Measurements from ENCODE around the gene TBC1D22A.

TBC1D22A gene

DNA sequence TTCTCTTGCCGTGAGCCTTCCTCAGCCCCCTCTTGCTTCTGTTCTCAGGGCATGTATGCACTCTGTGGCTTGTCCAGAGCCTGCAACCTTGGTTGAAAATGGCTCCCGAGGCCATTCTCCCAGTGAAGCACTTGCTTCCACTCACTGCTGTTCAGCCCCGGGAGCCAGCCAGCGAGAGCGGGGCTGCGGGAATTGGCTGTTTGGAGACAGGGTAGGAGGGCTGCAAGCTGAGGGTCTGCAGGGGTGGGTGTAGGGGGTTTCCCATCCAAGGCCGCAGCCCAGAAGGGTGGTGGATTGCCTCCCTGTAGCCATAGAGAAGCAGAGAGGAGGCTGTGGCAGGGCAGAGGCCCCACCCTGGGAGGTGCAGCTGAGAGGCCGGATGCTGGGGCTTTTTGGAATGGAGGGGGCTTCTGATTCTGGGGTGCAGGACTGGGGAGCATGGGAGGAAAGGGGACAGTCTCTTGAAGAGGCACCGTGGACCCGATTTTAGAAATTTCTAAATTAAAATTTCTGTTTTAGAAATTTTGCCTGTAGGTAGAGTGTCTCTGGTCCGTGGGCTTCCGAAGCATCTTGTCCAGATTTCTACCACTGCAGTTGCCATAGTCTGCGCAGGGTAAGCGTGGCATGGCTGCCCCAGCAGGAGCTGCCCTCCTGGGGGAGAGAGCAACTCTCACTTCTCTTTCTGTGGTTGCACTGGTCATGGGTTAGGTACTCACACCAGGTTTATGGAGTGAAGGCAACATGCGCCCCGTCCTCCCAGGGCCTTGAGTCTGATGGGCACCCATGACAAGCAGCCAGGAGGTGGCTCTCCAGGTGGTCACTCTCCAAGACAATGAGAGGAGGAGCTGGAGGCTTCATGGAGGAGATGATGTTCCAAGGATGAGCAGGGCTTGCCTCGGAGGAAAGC lies 100.2 kb downstream of the TBC1D22A start:
- in situ Hi-C loops (cut with HindIII; ENCODE audit: low pct_unique_long_range_greater_than_20kb, low sequenced_read_pairs), result no loop called here
- no peak for TF ChIP-seq JUND (IDR thresholded peaks at IDR 0.05; ENCODE audit: low read depth)
- no peak for DNase-seq (ENCODE audit: low read depth in 1 of 2, low spot score in 1 of 2)

DNA sequence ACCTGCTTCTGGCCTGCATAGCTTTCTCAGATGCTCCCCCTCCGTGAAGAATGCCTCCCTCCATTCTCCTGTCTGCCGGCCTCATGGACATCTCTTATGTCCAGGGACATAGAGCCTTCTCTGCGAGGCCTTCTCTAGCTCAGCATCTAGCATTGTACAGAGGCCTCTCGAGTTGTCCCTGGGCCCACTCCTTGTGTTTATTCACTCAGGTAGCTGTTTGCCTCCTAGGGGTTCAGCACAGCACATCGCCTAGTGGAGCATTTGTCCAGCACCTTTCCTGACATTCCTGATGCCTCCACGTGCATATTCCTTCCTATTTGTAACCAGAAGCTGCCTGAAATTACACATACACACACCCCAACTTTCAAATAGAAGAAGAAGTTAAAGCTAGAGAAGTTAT lies 101.3 kb downstream of the TBC1D22A start:
- DNase-seq (ENCODE audit: low read depth in 1 of 2, low spot score in 1 of 2), result no peak
- TF ChIP-seq JUND (IDR thresholded peaks at IDR 0.05; ENCODE audit: low read depth), result no peak
- in situ Hi-C loops (cut with HindIII; ENCODE audit: low pct_unique_long_range_greater_than_20kb, low sequenced_read_pairs), result no loop called here

DNA sequence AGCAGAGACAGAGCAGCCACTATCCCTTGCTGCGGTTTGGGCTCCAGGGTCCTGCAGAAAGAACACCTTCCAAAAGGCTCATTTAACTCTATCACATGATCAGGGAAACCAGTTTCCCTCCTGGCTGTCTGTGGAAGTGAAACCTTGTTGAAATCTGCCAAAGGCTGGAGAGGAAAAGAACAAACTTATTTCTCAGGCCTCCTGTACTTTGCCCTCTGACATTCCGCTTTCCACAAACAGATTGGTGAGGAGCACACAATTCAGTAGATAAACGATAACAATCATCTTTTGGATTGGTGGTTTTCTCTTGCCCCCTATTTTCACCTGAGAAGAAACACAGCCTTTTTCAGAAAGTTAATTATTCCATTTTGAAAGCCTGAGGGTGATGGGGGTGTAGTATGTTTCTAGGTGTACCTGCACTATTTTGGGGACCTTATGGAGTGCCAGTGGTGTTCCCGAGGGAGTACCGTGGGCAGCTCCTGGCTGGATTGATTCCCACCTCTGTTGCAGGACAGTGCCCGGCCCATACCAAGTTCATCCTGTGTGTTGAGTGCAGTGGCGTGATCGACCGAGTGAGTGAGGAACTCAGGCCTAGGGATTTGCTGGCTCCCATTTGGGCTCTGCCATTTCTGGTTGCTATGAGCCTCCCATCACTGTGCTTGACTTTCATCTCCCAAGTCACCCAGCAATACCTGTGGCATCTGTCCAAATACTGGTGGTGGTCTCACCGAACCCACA lies 102.0 kb downstream of the TBC1D22A start:
- no peak for DNase-seq (ENCODE audit: low read depth in 1 of 2, low spot score in 1 of 2)
- in situ Hi-C loops (cut with HindIII; ENCODE audit: low pct_unique_long_range_greater_than_20kb, low sequenced_read_pairs), result no loop called here
- TF ChIP-seq JUND (IDR thresholded peaks at IDR 0.05; ENCODE audit: low read depth), result no peak

DNA sequence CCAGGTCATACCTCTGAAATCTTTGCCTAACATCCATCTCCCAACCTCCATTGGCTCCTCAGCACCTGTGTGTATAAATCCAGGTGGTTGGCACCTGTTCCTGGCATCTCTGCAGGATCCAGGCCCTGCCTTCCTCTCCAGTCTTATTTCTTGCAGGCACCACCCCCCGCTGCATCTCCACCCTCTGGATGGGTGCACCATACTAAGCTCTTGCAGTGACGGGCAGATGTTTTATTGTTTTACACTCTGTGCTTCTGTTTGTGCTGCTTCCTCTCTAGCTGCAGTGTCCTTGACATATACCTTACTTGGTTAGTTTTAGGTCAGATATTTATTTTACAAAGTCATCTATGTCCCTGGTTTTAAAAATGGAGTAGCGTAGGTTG lies 102.6 kb downstream of the TBC1D22A start:
- DNase-seq (ENCODE audit: low read depth in 1 of 2, low spot score in 1 of 2), result no peak
- no peak for TF ChIP-seq JUND (IDR thresholded peaks at IDR 0.05; ENCODE audit: low read depth)
- in situ Hi-C loops (cut with HindIII; ENCODE audit: low pct_unique_long_range_greater_than_20kb, low sequenced_read_pairs), result no loop called here

DNA sequence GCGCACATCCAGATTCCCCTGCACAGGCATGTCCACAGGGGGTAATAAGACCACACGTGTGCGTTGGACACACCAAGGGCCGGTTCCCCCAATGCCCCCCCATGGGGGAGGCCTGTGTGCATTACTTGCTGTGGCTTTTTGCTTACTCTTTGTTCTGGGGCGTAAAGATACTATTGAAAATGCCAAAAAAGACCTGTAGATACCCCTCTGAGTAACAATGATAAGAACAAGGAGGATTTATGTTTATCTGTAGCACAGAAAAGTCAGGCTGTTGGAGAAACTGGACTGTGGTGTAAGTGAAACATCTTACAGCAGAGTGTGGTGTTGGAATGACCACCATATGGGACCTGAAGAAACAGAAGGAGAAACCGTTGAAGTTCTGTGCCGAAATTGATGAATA lies 103.2 kb downstream of the TBC1D22A start:
- TF ChIP-seq JUND (IDR thresholded peaks at IDR 0.05; ENCODE audit: low read depth), result no peak
- no peak for DNase-seq (ENCODE audit: low read depth in 1 of 2, low spot score in 1 of 2)
- in situ Hi-C loops (cut with HindIII; ENCODE audit: low pct_unique_long_range_greater_than_20kb, low sequenced_read_pairs), result no loop called here

DNA sequence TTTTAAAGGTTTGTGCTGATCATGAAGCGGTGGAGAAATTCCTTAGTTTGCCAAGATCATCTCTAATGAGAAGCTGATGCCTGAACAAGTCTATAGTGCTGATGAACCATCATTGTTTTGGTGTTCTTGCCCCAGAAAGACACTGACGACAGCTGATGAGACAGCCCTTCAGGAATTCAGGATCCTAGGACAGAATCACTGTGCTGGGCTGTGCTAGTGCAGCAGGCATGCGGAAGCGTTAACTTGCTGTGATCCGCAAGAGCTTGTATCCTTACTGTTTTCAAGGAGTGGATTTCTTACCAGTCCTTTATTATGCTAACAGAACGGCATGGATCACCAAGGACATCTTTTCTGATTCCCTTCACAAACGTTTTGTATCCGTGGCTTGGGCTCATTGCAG lies 104.1 kb downstream of the TBC1D22A start:
- in situ Hi-C loops (cut with HindIII; ENCODE audit: low pct_unique_long_range_greater_than_20kb, low sequenced_read_pairs), result no loop called here
- no peak for TF ChIP-seq JUND (IDR thresholded peaks at IDR 0.05; ENCODE audit: low read depth)
- DNase-seq (ENCODE audit: low read depth in 1 of 2, low spot score in 1 of 2), result no peak

DNA sequence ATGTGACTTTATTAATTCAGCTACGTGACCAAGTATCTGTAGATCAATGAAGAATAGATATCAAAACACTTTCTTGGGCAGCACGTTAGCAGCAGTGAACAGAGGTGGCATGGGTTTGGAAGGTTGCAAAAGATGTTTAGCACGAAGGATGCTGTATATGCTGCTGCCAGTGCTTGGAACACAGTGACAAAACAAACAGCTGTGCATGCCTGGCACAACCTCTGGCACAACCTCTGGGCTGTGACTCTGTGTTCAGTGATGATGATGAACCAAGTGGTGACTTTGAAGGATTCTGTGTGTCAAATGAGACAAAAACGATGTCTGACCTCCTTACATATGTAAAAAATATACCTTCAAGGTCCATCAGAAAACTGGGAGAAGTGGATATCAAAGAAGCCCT lies 104.7 kb downstream of the TBC1D22A start:
- DNase-seq (ENCODE audit: low read depth in 1 of 2, low spot score in 1 of 2), result no peak
- no peak for TF ChIP-seq JUND (IDR thresholded peaks at IDR 0.05; ENCODE audit: low read depth)
- in situ Hi-C loops (cut with HindIII; ENCODE audit: low pct_unique_long_range_greater_than_20kb, low sequenced_read_pairs), result no loop called here

DNA sequence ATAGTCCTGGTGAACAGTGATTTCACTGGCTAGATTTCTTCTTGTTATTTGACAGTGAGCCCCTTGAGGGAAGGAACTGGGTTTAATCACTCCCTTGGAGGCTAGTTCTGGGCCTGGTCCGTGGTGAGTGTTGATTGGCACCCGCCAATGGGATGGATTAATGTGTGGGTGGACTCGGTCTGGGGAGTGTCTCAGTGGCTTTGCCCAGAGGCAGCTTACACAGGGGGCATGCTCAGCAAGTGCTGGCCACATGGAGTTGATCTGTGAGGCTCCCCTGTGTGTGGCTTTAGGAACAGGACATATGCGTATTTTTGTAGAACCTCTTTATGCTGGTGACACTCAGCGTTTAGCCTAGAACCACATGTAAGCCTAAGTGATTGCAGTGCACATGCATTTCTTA lies 106.9 kb downstream of the TBC1D22A start:
- no peak for DNase-seq (ENCODE audit: low read depth in 1 of 2, low spot score in 1 of 2)
- TF ChIP-seq JUND (IDR thresholded peaks at IDR 0.05; ENCODE audit: low read depth), result no peak
- in situ Hi-C loops (cut with HindIII; ENCODE audit: low pct_unique_long_range_greater_than_20kb, low sequenced_read_pairs), result no loop called here

DNA sequence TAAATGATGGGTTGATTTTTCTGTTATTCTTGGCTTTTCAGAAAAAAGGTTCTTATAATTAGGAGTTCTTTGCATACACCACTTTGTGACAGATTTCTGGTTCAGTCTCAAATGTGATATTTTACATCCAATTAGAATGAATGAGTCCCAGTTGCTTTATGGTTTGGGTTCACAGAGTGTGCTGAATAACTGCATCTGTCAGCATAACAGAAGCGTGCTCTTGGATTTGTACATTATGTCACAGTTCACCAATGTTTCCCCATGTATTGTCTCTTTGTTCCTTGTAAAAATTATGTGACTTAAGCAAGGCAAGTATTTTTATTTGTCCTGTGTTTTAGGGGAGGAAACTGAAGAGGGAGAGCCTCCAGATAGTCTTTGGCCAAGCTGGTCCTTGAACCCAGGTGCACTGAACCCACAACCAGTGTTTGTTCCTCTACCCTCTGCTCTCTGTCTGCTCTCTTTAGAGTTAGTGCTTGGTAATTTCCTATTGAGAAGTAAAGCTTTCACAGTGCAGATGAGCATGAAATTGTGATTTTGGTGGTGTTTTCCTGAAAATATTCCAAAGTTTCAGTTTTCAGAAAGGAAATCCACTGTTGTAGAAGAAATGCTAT lies 107.5 kb downstream of the TBC1D22A start:
- in situ Hi-C loops (cut with HindIII; ENCODE audit: low pct_unique_long_range_greater_than_20kb, low sequenced_read_pairs), result no loop called here

DNA sequence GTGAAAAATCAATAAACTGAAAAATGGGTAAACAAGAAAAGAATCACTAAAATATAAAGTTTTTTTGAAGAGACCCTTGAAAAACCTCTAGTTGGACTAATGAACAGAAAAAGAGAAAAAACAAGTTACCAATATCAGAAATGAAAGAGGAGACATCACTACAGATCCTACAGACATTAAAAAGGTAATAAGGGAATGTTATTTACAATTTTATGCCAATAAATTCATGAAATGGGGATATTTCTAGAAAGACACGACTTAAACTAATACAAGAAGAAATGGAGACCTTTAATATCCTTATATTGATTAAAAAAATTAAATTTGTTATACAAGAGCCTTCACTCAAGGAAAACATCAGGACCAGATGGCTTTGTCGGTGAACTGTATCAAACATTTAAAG lies 109.4 kb downstream of the TBC1D22A start:
- no peak for TF ChIP-seq JUND (IDR thresholded peaks at IDR 0.05; ENCODE audit: low read depth)
- in situ Hi-C loops (cut with HindIII; ENCODE audit: low pct_unique_long_range_greater_than_20kb, low sequenced_read_pairs), result no loop called here

More for the DNA sequence above, 107.5 kb downstream of the TBC1D22A start:
- TF ChIP-seq JUND (IDR thresholded peaks at IDR 0.05; ENCODE audit: low read depth), result no peak
- DNase-seq (ENCODE audit: low read depth in 1 of 2, low spot score in 1 of 2), result no peak

DNA sequence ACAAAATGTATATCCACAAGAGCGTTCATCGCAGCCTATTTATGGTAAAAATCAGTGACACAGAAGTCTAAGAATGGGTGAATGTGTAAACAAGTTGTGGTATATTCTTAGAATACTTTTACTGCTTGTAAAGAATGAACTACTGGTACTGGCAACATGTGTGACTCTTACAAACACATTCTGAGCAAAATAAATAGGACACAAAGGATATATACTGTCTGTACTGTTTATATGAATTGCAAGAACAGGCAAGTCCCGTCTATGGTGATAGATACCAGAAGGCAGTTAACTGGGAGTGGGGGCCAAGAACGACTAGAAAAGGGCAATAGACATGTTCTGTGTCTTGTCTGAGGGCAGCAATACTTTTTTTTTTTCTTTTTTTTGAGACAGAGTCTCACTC lies 112.6 kb downstream of the TBC1D22A start:
- no peak for DNase-seq (ENCODE audit: low read depth in 1 of 2, low spot score in 1 of 2)
- in situ Hi-C loops (cut with HindIII; ENCODE audit: low pct_unique_long_range_greater_than_20kb, low sequenced_read_pairs), result no loop called here
- TF ChIP-seq JUND (IDR thresholded peaks at IDR 0.05; ENCODE audit: low read depth), result no peak

More for the DNA sequence above, 109.4 kb downstream of the TBC1D22A start:
- DNase-seq (ENCODE audit: low read depth in 1 of 2, low spot score in 1 of 2), result no peak

DNA sequence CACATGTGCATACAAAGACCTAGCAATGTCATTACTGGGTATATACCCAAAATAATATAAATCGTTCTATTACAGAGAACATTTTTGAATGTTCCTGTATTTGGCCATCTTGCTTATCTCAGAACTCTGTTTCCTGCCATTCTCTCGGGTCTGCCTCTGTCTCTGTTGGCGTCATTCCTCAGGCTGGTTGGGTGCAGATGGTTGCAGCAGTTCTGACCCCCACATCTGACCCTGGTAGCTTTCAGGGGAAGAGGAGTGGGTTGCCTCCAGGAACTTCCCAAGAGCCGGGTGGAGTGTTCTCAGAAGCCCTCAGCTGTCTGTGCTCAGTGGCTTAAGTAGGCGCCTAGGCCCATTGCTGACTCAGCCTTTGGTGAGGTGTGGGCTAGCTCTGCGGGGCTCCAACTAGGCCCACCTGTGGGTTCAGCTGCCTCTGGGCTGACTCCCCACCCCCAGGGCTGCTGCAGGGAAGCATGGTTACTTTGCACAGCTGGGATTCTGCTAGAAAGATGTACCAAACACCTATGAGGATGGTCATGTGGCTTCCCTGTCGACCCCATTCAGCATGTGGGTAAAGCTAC lies 114.0 kb downstream of the TBC1D22A start:
- no peak for DNase-seq (ENCODE audit: low read depth in 1 of 2, low spot score in 1 of 2)
- no peak for TF ChIP-seq JUND (IDR thresholded peaks at IDR 0.05; ENCODE audit: low read depth)
- in situ Hi-C loops (cut with HindIII; ENCODE audit: low pct_unique_long_range_greater_than_20kb, low sequenced_read_pairs), result no loop called here

All from T47D (cell line).